K562 (cell line): Measurements from ENCODE around the gene GEMIN2. TPM values are rescaled to one million over a fixed set of nuclear protein-coding genes. Genes with fewer than 3 reads are reported as not detected.
"Not testable (repeated sequence)": the region's sequence is repeated elsewhere in the genome, so short reads cannot be mapped to it uniquely, and the experiment has no call there.

Source experiments
- ATAC-seq: fragments of 200-7000 bp; cut with Tn5 transposase; 3 replicates; pipeline ENCODE4 v1.9.1; 2020; ENCODE audit warnings: moderate library complexity
- BruUV-seq: library from RNA; stranded (reverse); fragments of 400-500 nt; replicated peaks from 2 replicates; lab custom pipeline; 2021; lab: Mats Ljungman, UMichigan
- CTCF ChIA-PET: fragments of 300-600 bp; formaldehyde crosslinking; extraction: SDS; loops from one replicate; lab custom pipeline; 2021; ENCODE audit warnings: low intra/inter-chr PET ratio; lab: Yijun Ruan, JAX
- POLR2A ChIA-PET: fragments of 300-600, 350-650 bp; sonication (Branson Sonifier 250); formaldehyde crosslinking; extraction: SDS; loops from one replicate; lab custom pipeline; 2021; ENCODE audit warnings: antibody characterized with exemption, inconsistent platforms; lab: Yijun Ruan, JAX
- DNase-seq, 4 experiments: peaks; one replicate each; pipeline versions ENCODE4 v3.0.0 to v3.0.0-alpha.2; 2011 to 2018; ENCODE audit warnings: low spot score in 3 of 4, mixed read lengths in 3 of 4; ENCODE audit errors: extremely low read depth in 1 of 4
- FAIRE-seq: peaks from 2 replicates; lab custom pipeline; 2011; peaks lifted over from hg19 to GRCh38; lab: Jason Lieb, UNC
- H2AFZ ChIP-seq: 2 replicates; pipeline ENCODE4 v1.6.0; 2011; ENCODE audit warnings: low read depth, low read length, control low read depth, inconsistent platforms
- H3K27ac ChIP-seq: fragments of 200-600 bp; 3 replicates; pipeline ENCODE4 v1.8.0; 2011; ENCODE audit warnings: low read depth, mild to moderate bottlenecking, control low read depth, inconsistent platforms, low read length, moderate library complexity, mixed read lengths; ENCODE audit errors: extremely low read depth
- H3K27me3 ChIP-seq, 2 experiments: fragments of 300-600 bp in 1 of 2; 2 replicates in 1 of 2; 3 replicates in 1 of 2; pipeline versions ENCODE4 v1.6.0 to v1.8.0; 2011; ENCODE audit warnings: inconsistent platforms in 2 of 2, low read length in 2 of 2, mild to moderate bottlenecking in 1 of 2, mixed read lengths in 1 of 2, moderate library complexity in 1 of 2; ENCODE audit not compliant: control insufficient read depth in 2 of 2, insufficient read depth in 2 of 2
- H3K36me3 ChIP-seq: fragments of 300-600 bp; 3 replicates; pipeline ENCODE4 v1.8.0; 2011; ENCODE audit warnings: mild to moderate bottlenecking, low read length, inconsistent platforms; ENCODE audit not compliant: control insufficient read depth, insufficient read depth
- H3K4me1 ChIP-seq, 2 experiments: fragments of 200-600 bp in 1 of 2; replicated peaks in 1 of 2; 2 replicates in 1 of 2; 3 replicates in 1 of 2; pipeline versions ENCODE4 v1.5.1 to v1.8.0; 2011; ENCODE audit warnings: inconsistent platforms in 2 of 2, low read length in 2 of 2, mild to moderate bottlenecking in 1 of 2, mixed read lengths in 1 of 2, moderate library complexity in 1 of 2; ENCODE audit not compliant: control insufficient read depth in 2 of 2, insufficient read depth in 2 of 2
- H3K4me2 ChIP-seq: 2 replicates; pipeline ENCODE4 v1.6.1; 2011; ENCODE audit warnings: low read length, control low read depth, inconsistent platforms, mixed read lengths; ENCODE audit not compliant: insufficient read depth
- H3K4me3 ChIP-seq: fragments of 200-600 bp; sonication (generic), shearing (Covaris generic); 2 replicates; pipeline ENCODE4 v1.5.1; 2016; ENCODE audit warnings: control low read depth, inconsistent platforms
- H3K79me2 ChIP-seq: fragments of 200-600 bp; 3 replicates; pipeline ENCODE4 v1.8.0; 2011; ENCODE audit warnings: low read length, inconsistent platforms; ENCODE audit not compliant: control insufficient read depth, insufficient read depth
- H3K9ac ChIP-seq, 2 experiments: 2 replicates each; pipeline versions ENCODE4 v1.6.0 to v1.6.1; 2011; ENCODE audit warnings: low read depth in 2 of 2, low read length in 2 of 2, control low read depth in 1 of 2, inconsistent platforms in 1 of 2, mild to moderate bottlenecking in 1 of 2, mixed read lengths in 1 of 2; ENCODE audit not compliant: insufficient read depth in 1 of 2
- H3K9me1 ChIP-seq: one replicate; pipeline ENCODE4 v1.6.0; 2011; ENCODE audit warnings: inconsistent platforms, mild to moderate bottlenecking, low read length, moderate library complexity; ENCODE audit not compliant: control insufficient read depth, insufficient read depth
- H3K9me3 ChIP-seq: replicated peaks from 2 replicates; pipeline ENCODE4 v1.5.1; 2011; ENCODE audit warnings: low read depth, low read length, inconsistent platforms; ENCODE audit not compliant: control insufficient read depth, insufficient read depth
- H4K20me1 ChIP-seq: replicated peaks from 2 replicates; pipeline ENCODE4 v1.6.1; 2011; ENCODE audit warnings: low read length, inconsistent platforms, mixed read lengths; ENCODE audit not compliant: control insufficient read depth, insufficient read depth
- ESRRA ChIP-seq: fragments of 450-650 bp; IDR thresholded peaks from 2 replicates; pipeline ENCODE4 v1.6.1; 2014; ENCODE audit warnings: low read depth, mild to moderate bottlenecking, moderate library complexity, borderline replicate concordance
- HMGN3 ChIP-seq: IDR thresholded peaks from 2 replicates; pipeline ENCODE4 v1.6.1; 2011; ENCODE audit warnings: borderline replicate concordance, low read depth, mild to moderate bottlenecking, mixed read lengths, low read length; ENCODE audit not compliant: insufficient read length; ENCODE audit errors: extremely low read depth
- ILF3 ChIP-seq: fragments of 450-650 bp; IDR thresholded peaks from 2 replicates; pipeline ENCODE4 v1.6.1; 2018; ENCODE audit warnings: antibody characterized with exemption, mild to moderate bottlenecking, moderate library complexity, borderline replicate concordance
- MYNN ChIP-seq, 2 experiments: sonication (generic); formaldehyde crosslinking in 1 of 2; IDR thresholded peaks; 2 replicates each; pipeline versions ENCODE4 v1.5.0 to v1.6.1; 2016 to 2020; ENCODE audit warnings: antibody characterized with exemption in 1 of 2, missing genetic modification reagents in 1 of 2
- POLR2A ChIP-seq: fragments of 450-650 bp; conservative IDR thresholded peaks from 2 replicates; pipeline ENCODE4 v1.6.1; 2016
- POLR2G ChIP-seq: fragments of 200-400 bp; formaldehyde crosslinking; IDR thresholded peaks from 2 replicates; pipeline ENCODE4 v1.6.1; 2017; ENCODE audit warnings: low read depth, mild to moderate bottlenecking, antibody characterized with exemption, low read length, moderate library complexity
- SOX6 ChIP-seq: fragments of 450-650 bp; IDR thresholded peaks from 2 replicates; pipeline ENCODE4 v1.6.1; 2014; ENCODE audit warnings: mild to moderate bottlenecking
- ZNF121 ChIP-seq: sonication (generic); formaldehyde crosslinking; conservative IDR thresholded peaks from 2 replicates; pipeline ENCODE4 v1.8.0; 2022; ENCODE audit warnings: missing genetic modification reagents
- WGBS: fragments of 100-300 bp; shearing (Covaris generic); methylation state at CpG from one replicate; pipeline ENCODE4 v1.1.6; 2016; ENCODE audit warnings: low coverage, mixed read lengths; ENCODE audit not compliant: insufficient coverage; ENCODE audit errors: missing lambda C conversion rate; 5-methylcytosine and 5-hydroxymethylcytosine counted together
- in situ Hi-C: fragments of 300-500 bp; cut with MboI; formaldehyde crosslinking; loops from 4 replicates; pipeline ENCODE4 v1.15.0; 2018; ENCODE audit warnings: inconsistent platforms, mixed read lengths
- intact Hi-C: fragments of 100-400 bp; cut with micrococcal nuclease; formaldehyde crosslinking; loops from 2 replicates; pipeline ENCODE4 v1.14.2; 2022
- polyA plus RNA-seq, 8 experiments: library from polyadenylated mRNA; depleted of rRNA in 4 of 8; stranded (reverse) in 5 of 8; unstranded in 3 of 8; fragments of >200 nt; fragmentation: Nextera tagmentation in 2 of 8; fragmentation: Illumina TruSeq in 1 of 8; extraction: Ambion mirVana in 2 of 8; extraction: Trizol in 1 of 8; gene quantifications; 2 replicates each; pipeline versions ENCODE4 v1.2.1 to v1.2.3, GENCODE V29; 2011 to 2014; ENCODE audit warnings: inconsistent platforms in 1 of 8, missing spikeins in 1 of 8
- total RNA-seq, 7 experiments: library from RNA; depleted of rRNA in 6 of 7; stranded (reverse); fragments of >200 nt in 6 of 7; fragmentation: Illumina TruSeq in 2 of 7; extraction: Trizol in 2 of 7; gene quantifications; 2 replicates each; pipeline versions ENCODE4 v1.2.1 to v1.2.3, GENCODE V29; 2011 to 2021; ENCODE audit warnings: low replicate concordance in 1 of 7
- TF ChIP-seq, protein P1 (sequence below): fragments of 250-450 bp; sonication (Bioruptor Pico); IDR thresholded peaks from 2 replicates; pipeline ENCODE4 v1.8.0; 2022; ENCODE audit warnings: moderate library complexity, mild to moderate bottlenecking, inconsistent platforms
- TF ChIP-seq, protein P2 (sequence below): sonication (generic); formaldehyde crosslinking; IDR thresholded peaks from 2 replicates; pipeline ENCODE4 v1.8.1; 2023; ENCODE audit warnings: mild to moderate bottlenecking, missing genetic modification reagents

The GEMIN2 gene
- total and polyA plus RNA-seq, 9 of the 15 experiments (the other 6 are each of a cell fraction or from before 2014, with no cell fraction given), result 23.0 to 87.6 (median 45.5) TPM

DNA sequence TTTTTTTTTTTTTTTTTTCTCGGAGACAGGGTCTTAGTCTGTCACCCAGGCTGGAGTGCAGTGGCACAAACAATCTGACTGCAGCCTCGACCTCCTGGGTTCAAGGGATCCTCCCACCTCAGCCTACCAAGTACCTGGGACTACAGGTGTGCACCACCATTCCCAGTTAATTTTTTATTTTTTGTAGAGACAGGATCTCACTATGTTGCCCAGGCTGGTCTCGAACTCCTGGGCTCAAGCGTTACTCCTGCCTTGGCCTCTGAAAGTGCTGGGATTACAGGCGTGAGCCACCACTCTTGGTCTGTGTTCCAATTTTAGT, 69.5 kb downstream of the GEMIN2 start:
- CTCF ChIA-PET; H3K4me3 ChIP-seq; H3K9me1 ChIP-seq; H3K9me3 ChIP-seq; in situ Hi-C loops; BruUV-seq; H3K4me1 ChIP-seq; H3K79me2 ChIP-seq; ATAC-seq; intact Hi-C loops; DNase-seq; H3K9ac ChIP-seq; H2AFZ ChIP-seq; H3K27me3 ChIP-seq; H3K4me2 ChIP-seq; H3K27ac ChIP-seq; H4K20me1 ChIP-seq; TF ChIP-seq MYNN (CRISPR knock-in tag; IDR thresholded peaks at IDR 0.05): not testable (repeated sequence)
- POLR2A ChIA-PET, result interaction anchor here (1.0 kb wide), 1 partner anchor 9 kb away, joined by 3 read pairs; no protein-coding TSS in a partner anchor
- peaks cover 60% of the 10 kb centered on the region for H3K36me3 ChIP-seq
- TF ChIP-seq POLR2G (0 out of 2 replicates have a peak, but pooled peaks have one; percentile 33), POLR2A (peak; percentile 3), ZNF121 (peak; percentile 55), MYNN (IDR thresholded peaks at IDR 0.05) (0 out of 2 replicates have a peak, but pooled peaks have one; percentile 5)
- WGBS, result 100% methylated on average over 2 of the region's 5 CpGs
- peak; percentile 23 for FAIRE-seq

DNA sequence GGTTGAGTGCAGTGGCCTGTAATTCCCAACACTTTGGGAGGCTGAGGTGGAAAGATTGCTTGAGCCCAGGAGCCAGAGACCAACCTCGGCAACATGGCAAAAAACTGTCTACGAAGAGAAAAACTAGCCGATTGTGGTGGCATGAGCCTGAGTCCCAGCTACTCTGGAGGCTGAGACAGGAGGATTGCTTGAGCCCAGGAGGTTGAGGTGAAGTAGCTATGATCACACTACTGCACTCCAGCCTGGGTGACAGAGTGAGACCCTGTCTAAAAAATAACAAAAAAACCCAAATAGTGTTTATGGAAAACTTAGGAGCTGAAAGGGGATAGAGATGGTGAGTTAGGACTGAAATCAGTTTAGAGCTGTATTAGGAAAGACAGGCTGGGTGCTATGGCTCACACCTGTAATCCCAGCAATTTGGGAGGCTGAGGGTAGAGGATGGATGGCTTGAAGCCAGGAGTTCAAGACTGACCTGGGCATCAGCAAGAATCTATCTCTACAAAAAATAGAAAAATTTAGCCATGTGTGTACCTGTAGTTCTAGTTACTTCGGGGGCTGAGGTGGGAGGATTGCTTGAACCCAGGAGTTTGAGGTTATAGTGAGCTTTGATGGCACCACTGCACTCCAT, 70.6 kb downstream of the GEMIN2 start:
- Histone ChIP-seq H3K27me3 (no peaks in the 10 kb centered on the region), H3K4me2 (no peak overlapping the region), H3K9ac (no peak overlapping the region), H3K4me3 (no peak overlapping the region), H4K20me1 (no peaks in the 10 kb centered on the region), H3K27ac (no peak overlapping the region), H3K9me1 (no peaks in the 10 kb centered on the region), H3K4me1 (no peaks in the 10 kb centered on the region; a peak in 2 of 5 replicates), H3K36me3 (peaks cover 49% of the 10 kb centered on the region), H3K9me3 (no peaks in the 10 kb centered on the region), H2AFZ (no peak overlapping the region), H3K79me2 (no peaks in the 10 kb centered on the region; the same call in 2 of the 3 replicates)
- ChIA-PET POLR2A (interaction anchor here (0.6 to 1.8 kb wide), 13 partner anchors 9 to 184 kb away, joined by 3 to 9 read pairs (median 4); partner anchors contain the start of genes GEMIN2, PNN and TRAPPC6B), CTCF (no interaction called here)
- WGBS, result 94% methylated on average over 4 of the region's 4 CpGs
- peak; percentile 49 for FAIRE-seq
- ATAC-seq, result peak; percentile 24
- in situ Hi-C loops (no loop called here), intact Hi-C loops (no loop called here)
- no TSS peak for BruUV-seq
- no peak for DNase-seq
- no peak for TF ChIP-seq ILF3
- TF ChIP-seq, protein P1, sequence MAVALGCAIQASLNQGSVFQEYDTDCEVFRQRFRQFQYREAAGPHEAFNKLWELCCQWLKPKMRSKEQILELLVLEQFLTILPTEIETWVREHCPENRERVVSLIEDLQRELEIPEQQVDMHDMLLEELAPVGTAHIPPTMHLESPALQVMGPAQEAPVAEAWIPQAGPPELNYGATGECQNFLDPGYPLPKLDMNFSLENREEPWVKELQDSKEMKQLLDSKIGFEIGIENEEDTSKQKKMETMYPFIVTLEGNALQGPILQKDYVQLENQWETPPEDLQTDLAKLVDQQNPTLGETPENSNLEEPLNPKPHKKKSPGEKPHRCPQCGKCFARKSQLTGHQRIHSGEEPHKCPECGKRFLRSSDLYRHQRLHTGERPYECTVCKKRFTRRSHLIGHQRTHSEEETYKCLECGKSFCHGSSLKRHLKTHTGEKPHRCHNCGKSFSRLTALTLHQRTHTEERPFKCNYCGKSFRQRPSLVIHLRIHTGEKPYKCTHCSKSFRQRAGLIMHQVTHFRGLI, result no peak
- TF ChIP-seq POLR2A, result peak; percentile 74; the same call in 1 of the 2 replicates
- TF ChIP-seq SOX6, result no peak
- TF ChIP-seq, protein P2, sequence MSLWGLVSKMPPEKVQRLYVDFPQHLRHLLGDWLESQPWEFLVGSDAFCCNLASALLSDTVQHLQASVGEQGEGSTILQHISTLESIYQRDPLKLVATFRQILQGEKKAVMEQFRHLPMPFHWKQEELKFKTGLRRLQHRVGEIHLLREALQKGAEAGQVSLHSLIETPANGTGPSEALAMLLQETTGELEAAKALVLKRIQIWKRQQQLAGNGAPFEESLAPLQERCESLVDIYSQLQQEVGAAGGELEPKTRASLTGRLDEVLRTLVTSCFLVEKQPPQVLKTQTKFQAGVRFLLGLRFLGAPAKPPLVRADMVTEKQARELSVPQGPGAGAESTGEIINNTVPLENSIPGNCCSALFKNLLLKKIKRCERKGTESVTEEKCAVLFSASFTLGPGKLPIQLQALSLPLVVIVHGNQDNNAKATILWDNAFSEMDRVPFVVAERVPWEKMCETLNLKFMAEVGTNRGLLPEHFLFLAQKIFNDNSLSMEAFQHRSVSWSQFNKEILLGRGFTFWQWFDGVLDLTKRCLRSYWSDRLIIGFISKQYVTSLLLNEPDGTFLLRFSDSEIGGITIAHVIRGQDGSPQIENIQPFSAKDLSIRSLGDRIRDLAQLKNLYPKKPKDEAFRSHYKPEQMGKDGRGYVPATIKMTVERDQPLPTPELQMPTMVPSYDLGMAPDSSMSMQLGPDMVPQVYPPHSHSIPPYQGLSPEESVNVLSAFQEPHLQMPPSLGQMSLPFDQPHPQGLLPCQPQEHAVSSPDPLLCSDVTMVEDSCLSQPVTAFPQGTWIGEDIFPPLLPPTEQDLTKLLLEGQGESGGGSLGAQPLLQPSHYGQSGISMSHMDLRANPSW (CRISPR knock-in tag), result no peak
- no peak for TF ChIP-seq HMGN3
- TF ChIP-seq ESRRA, result no peak
